Activated CD4-positive, CD25-positive, alpha-beta regulatory T cell (primary cell): ENCODE measurements around the gene FOXP2.
"Not testable (repeated sequence)": the region's sequence is repeated elsewhere in the genome, so short reads cannot be mapped to it uniquely, and the experiment has no call there.

Source experiments
- DNase-seq, 4 experiments: peaks; one replicate each; lab custom pipeline; 2025; lab: John Stamatoyannopoulos, UW

Gene FOXP2

GRCh38 chr7:114590298-114590697, 175.7 kb downstream of the FOXP2 start:
- DNase-seq = no peak

- DNase-seq = no peak
These were observed 184.3 kb downstream of the FOXP2 start for GRCh38 chr7:114598946-114599345.

GRCh38 chr7:114606100-114606499, 191.5 kb downstream of the FOXP2 start:
- no peak for DNase-seq

GRCh38 chr7:114608822-114609221, 194.2 kb downstream of the FOXP2 start:
- not testable (repeated sequence) for DNase-seq

- DNase-seq = no peak
These were observed 205.6 kb downstream of the FOXP2 start for GRCh38 chr7:114620208-114620607.

GRCh38 chr7:114622221-114622620, 207.6 kb downstream of the FOXP2 start:
- DNase-seq = no peak

- no peak for DNase-seq
These were observed 208.5 kb downstream of the FOXP2 start for GRCh38 chr7:114623146-114623545.

GRCh38 chr7:114627231-114627630, 212.6 kb downstream of the FOXP2 start:
- DNase-seq = no peak

GRCh38 chr7:114628362-114628761, 213.7 kb downstream of the FOXP2 start:
- no peak for DNase-seq

GRCh38 chr7:114629762-114630161, 215.1 kb downstream of the FOXP2 start:
- DNase-seq = no peak

- DNase-seq = no peak
These were observed 215.8 kb downstream of the FOXP2 start for GRCh38 chr7:114630201-114630990.

GRCh38 chr7:114631249-114631822, 216.7 kb downstream of the FOXP2 start:
- DNase-seq = no peak

- DNase-seq = no peak
These were observed 224.8 kb downstream of the FOXP2 start for GRCh38 chr7:114639451-114639850.

- DNase-seq = no peak
These were observed 229.8 kb downstream of the FOXP2 start for GRCh38 chr7:114644455-114644854.

- DNase-seq = no peak
These were observed 230.8 kb downstream of the FOXP2 start for GRCh38 chr7:114645451-114645850.

- no peak for DNase-seq
These were observed 232.9 kb downstream of the FOXP2 start for GRCh38 chr7:114647518-114647917.

GRCh38 chr7:114648117-114648516, 233.5 kb downstream of the FOXP2 start:
- no peak for DNase-seq

- no peak for DNase-seq
These were observed 234.1 kb downstream of the FOXP2 start for GRCh38 chr7:114648680-114649079.

- no peak for DNase-seq
These were observed 235.1 kb downstream of the FOXP2 start for GRCh38 chr7:114649689-114650088.

GRCh38 chr7:114650491-114650890, 235.9 kb downstream of the FOXP2 start:
- no peak for DNase-seq

- no peak for DNase-seq
These were observed 237.4 kb downstream of the FOXP2 start for GRCh38 chr7:114652041-114652440.

GRCh38 chr7:114653364-114654088, 238.9 kb downstream of the FOXP2 start:
- no peak for DNase-seq

- no peak for DNase-seq
These were observed 241.9 kb downstream of the FOXP2 start for GRCh38 chr7:114656466-114656865.
